ENCODE data around the gene LYPD1. TPM values are rescaled to one million over a fixed set of nuclear protein-coding genes. Genes with fewer than 3 reads are reported as not detected.
"Not testable (repeated sequence)": the region's sequence is repeated elsewhere in the genome, so short reads cannot be mapped to it uniquely, and the experiment has no call there.

LYPD1 gene
- total and polyA plus RNA-seq, 2 donors from 2014 or later = 4.7 to 11.1 TPM

DNA sequence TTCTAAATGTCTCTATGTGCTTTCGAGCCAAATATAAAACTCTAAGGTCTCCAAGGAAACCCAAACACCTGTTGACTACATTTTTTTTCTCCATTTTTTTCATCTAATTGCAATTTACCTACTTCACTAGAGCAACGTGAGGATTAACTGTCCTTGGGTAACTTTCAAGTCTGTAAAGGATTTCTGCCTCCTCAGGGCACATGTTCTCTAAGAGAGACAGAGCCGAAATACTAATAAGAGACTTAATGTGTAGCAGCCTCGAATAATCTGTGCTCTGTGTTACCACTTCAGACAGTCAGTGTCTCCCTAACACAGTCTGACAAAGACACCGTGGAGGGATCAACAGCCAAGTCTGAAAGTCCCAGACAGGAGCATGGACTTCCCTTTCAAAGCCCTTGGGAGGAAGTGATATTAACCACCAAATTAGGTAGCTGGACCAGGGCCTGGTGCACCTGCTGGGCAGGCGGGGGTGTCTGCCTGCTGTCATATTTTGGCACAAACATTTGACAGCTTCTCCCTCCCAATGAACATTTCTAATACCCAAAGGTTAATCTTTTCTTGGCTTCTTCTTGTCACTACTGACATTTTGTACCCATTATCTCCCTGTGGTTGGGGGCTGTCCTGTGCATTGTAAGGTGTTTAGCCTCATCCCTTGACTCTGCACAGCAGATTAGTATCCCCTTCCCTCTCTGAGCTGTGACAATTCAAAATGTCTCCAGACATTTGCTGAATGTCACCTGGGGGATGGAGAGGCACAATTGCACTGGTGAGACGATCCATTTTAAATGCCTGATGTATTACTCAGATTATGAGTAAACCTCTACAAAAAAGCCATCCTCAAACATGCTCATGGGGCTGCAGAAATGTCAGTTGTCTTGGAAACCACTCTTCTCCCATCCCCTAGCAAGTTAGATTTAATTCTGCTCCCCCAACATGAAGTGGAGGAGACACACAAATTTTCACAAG lies 45.7 kb upstream of the LYPD1 start:
- Histone ChIP-seq H3K4me1 (ENCODE audit: control insufficient read depth in 2 of 3, insufficient read depth in 2 of 3, low read depth in 1 of 3, low read length in 3 of 3) (no peaks in the 10 kb centered on the region), H3K9me3 (ENCODE audit: control insufficient read depth in 2 of 3, insufficient read depth in 1 of 3, low read length in 3 of 3) (no peaks in the 10 kb centered on the region), H3K9ac (ENCODE audit: low read length in 3 of 3) (no peak overlapping the region), H3K36me3 (ENCODE audit: control insufficient read depth in 2 of 3, insufficient read depth in 3 of 3, low read length in 3 of 3) (no peaks in the 10 kb centered on the region), H3K27me3 (ENCODE audit: control insufficient read depth, insufficient read depth, low read length) (no peaks in the 10 kb centered on the region), H3K27ac (ENCODE audit: low read depth in 2 of 2, low read length in 2 of 2) (no peak overlapping the region), H3K4me3 (ENCODE audit: low read length in 3 of 3) (no peak overlapping the region)
- DNase-seq (no peak), FAIRE-seq (no peak)
- intact Hi-C loops (cut with DNase I) = no loop called here
- TF ChIP-seq, protein P1, sequence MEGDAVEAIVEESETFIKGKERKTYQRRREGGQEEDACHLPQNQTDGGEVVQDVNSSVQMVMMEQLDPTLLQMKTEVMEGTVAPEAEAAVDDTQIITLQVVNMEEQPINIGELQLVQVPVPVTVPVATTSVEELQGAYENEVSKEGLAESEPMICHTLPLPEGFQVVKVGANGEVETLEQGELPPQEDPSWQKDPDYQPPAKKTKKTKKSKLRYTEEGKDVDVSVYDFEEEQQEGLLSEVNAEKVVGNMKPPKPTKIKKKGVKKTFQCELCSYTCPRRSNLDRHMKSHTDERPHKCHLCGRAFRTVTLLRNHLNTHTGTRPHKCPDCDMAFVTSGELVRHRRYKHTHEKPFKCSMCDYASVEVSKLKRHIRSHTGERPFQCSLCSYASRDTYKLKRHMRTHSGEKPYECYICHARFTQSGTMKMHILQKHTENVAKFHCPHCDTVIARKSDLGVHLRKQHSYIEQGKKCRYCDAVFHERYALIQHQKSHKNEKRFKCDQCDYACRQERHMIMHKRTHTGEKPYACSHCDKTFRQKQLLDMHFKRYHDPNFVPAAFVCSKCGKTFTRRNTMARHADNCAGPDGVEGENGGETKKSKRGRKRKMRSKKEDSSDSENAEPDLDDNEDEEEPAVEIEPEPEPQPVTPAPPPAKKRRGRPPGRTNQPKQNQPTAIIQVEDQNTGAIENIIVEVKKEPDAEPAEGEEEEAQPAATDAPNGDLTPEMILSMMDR (IDR thresholded peaks at IDR 0.05; ENCODE audit: borderline replicate concordance, extremely low read depth, insufficient read depth) = no peak

DNA sequence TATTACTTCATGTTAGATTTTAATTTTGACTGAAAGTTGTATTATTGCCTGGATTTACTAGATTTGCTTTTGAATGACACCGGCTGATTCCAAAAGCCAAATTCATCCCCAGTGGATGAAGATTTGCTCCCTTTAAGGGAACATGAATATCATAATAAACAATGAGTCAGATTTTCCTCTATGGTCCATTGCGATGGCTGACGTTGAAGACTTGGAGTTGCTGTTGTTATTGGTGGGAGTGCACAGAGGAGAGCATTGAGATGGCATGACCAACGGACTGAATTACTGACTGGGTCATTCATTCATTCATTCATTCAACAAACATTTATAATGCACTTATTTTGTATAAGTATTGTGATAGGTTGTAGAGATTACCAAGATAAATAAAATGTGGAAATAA lies 33.4 kb upstream of the LYPD1 start:
- Histone ChIP-seq H3K27ac (ENCODE audit: low read depth in 2 of 2, low read length in 2 of 2) (no peak overlapping the region), H3K27me3 (ENCODE audit: control insufficient read depth, insufficient read depth, low read length) (no peaks in the 10 kb centered on the region), H3K36me3 (ENCODE audit: control insufficient read depth in 2 of 3, insufficient read depth in 3 of 3, low read length in 3 of 3) (no peaks in the 10 kb centered on the region), H3K9me3 (ENCODE audit: control insufficient read depth in 2 of 3, insufficient read depth in 1 of 3, low read length in 3 of 3) (no peaks in the 10 kb centered on the region), H3K4me3 (ENCODE audit: low read length in 3 of 3) (no peak overlapping the region), H3K4me1 (ENCODE audit: control insufficient read depth in 2 of 3, insufficient read depth in 2 of 3, low read depth in 1 of 3, low read length in 3 of 3) (no peaks in the 10 kb centered on the region), H3K9ac (ENCODE audit: low read length in 3 of 3) (no peak overlapping the region)
- DNase-seq (no peak), FAIRE-seq (no peak)
- intact Hi-C loops (cut with DNase I) = no loop called here
- TF ChIP-seq, protein P1 (IDR thresholded peaks at IDR 0.05; ENCODE audit: borderline replicate concordance, extremely low read depth, insufficient read depth) = no peak

DNA sequence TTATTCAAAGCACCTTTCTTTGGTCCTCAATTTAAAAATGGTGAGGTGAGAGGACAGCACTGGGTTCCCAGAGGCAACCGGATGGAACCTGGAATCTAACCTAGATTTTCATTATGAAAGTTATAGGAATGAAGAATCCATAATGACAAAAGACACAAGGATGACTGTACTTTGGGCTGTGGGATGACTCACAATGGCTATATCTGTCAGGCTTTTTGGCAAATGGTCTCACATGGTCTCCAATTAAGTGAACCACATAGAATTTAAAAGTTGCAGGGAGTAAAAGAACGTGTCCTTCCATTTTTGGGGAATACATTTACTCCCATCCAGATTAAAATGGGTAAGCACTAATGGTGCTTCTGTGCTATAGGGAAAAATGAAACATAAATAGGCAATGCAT lies 31.8 kb upstream of the LYPD1 start:
- no peaks in the 10 kb centered on the region for H3K27me3 ChIP-seq (ENCODE audit: control insufficient read depth, insufficient read depth, low read length)
- H3K4me3 ChIP-seq (ENCODE audit: low read length in 3 of 3) = no peak overlapping the region
- no peaks in the 10 kb centered on the region for H3K36me3 ChIP-seq (ENCODE audit: control insufficient read depth in 2 of 3, insufficient read depth in 3 of 3, low read length in 3 of 3)
- DNase-seq (no peak), FAIRE-seq (no peak)
- H3K4me1 ChIP-seq (ENCODE audit: control insufficient read depth in 2 of 3, insufficient read depth in 2 of 3, low read depth in 1 of 3, low read length in 3 of 3) = no peaks in the 10 kb centered on the region
- no peak overlapping the region for H3K27ac ChIP-seq (ENCODE audit: low read depth in 2 of 2, low read length in 2 of 2)
- H3K9ac ChIP-seq (ENCODE audit: low read length in 3 of 3) = no peak overlapping the region
- intact Hi-C loops (cut with DNase I) = no loop called here
- TF ChIP-seq, protein P1 (IDR thresholded peaks at IDR 0.05; ENCODE audit: borderline replicate concordance, extremely low read depth, insufficient read depth) = no peak
- H3K9me3 ChIP-seq (ENCODE audit: control insufficient read depth in 2 of 3, insufficient read depth in 1 of 3, low read length in 3 of 3) = no peaks in the 10 kb centered on the region

DNA sequence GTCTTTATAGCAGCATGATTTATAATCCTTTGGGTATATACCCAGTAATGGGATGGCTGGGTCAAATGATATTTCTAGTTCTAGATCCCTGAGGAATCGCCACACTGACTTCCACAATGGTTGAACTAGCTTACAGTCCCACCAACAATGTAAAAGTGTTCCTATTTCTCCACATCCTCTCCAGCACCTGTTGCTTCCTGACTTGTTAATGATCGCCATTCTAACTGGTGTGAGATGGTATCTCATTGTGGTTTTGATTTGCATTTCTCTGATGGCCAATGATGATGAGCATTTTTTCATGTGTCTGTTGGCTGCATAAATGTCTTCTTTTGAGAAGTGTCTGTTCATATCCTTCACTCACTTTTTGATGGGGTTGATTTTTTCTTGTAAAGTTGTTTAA lies 29.8 kb upstream of the LYPD1 start:
- H3K9ac ChIP-seq (ENCODE audit: low read length in 3 of 3); H3K9me3 ChIP-seq (ENCODE audit: control insufficient read depth in 2 of 3, insufficient read depth in 1 of 3, low read length in 3 of 3); H3K27me3 ChIP-seq (ENCODE audit: control insufficient read depth, insufficient read depth, low read length); intact Hi-C loops (cut with DNase I); DNase-seq; FAIRE-seq; H3K4me3 ChIP-seq (ENCODE audit: low read length in 3 of 3); H3K36me3 ChIP-seq (ENCODE audit: control insufficient read depth in 2 of 3, insufficient read depth in 3 of 3, low read length in 3 of 3); H3K4me1 ChIP-seq (ENCODE audit: control insufficient read depth in 2 of 3, insufficient read depth in 2 of 3, low read depth in 1 of 3, low read length in 3 of 3); H3K27ac ChIP-seq (ENCODE audit: low read depth in 2 of 2, low read length in 2 of 2): not testable (repeated sequence)

DNA sequence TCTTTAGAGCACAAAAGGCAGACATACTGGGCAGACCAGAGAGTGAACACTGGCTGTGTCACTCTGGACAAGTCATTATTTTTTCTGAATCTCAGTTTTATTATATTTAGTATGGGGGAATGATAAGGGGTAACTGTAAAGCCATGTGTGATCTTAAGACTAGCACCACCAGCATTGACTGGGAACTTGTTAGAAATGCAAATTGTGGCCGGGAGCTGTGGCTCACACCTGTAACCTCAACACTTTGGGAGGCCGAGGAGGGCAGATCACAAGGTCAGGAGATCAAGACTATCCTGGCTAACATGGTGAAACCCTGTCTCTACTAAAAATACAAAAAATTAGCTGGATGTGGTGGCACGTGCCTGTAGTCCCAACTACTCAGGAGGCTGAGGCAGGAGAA lies 28.3 kb upstream of the LYPD1 start:
- H3K36me3 ChIP-seq (ENCODE audit: control insufficient read depth in 2 of 3, insufficient read depth in 3 of 3, low read length in 3 of 3); H3K27ac ChIP-seq (ENCODE audit: low read depth in 2 of 2, low read length in 2 of 2); intact Hi-C loops (cut with DNase I); FAIRE-seq; H3K9me3 ChIP-seq (ENCODE audit: control insufficient read depth in 2 of 3, insufficient read depth in 1 of 3, low read length in 3 of 3); H3K27me3 ChIP-seq (ENCODE audit: control insufficient read depth, insufficient read depth, low read length); H3K9ac ChIP-seq (ENCODE audit: low read length in 3 of 3); H3K4me3 ChIP-seq (ENCODE audit: low read length in 3 of 3); DNase-seq; H3K4me1 ChIP-seq (ENCODE audit: control insufficient read depth in 2 of 3, insufficient read depth in 2 of 3, low read depth in 1 of 3, low read length in 3 of 3): not testable (repeated sequence)

All from kidney (tissue), 14 donors.